Tibial nerve (tissue), 4 donors: Measurements from ENCODE around the gene TBC1D22A.

Experiments
- CTCF ChIP-seq, 5 experiments: fragments of 200-600 bp in 3 of 5; fragments of 450-650 bp in 2 of 5; sonication (generic) in 3 of 5; IDR thresholded peaks; one replicate each; pipeline ENCODE4 v1.5.1; 2016 to 2019; ENCODE audit warnings: antibody characterized with exemption in 5 of 5, mild to moderate bottlenecking in 3 of 5, moderate library complexity in 2 of 5
- EP300 ChIP-seq, 2 donors: sonication (generic); formaldehyde crosslinking; IDR thresholded peaks; one replicate each; pipeline ENCODE4 v1.6.1; 2017; ENCODE audit warnings: antibody characterized with exemption in 2 of 2, mild to moderate bottlenecking in 1 of 2
- POLR2A ChIP-seq, 2 donors: fragments of 450-650 bp; IDR thresholded peaks; one replicate each; pipeline ENCODE4 v1.6.1; 2017; ENCODE audit warnings: antibody characterized with exemption in 2 of 2, mild to moderate bottlenecking in 2 of 2, moderate library complexity in 2 of 2

- TF ChIP-seq CTCF (IDR thresholded peaks at IDR 0.05) (no peak), POLR2A (IDR thresholded peaks at IDR 0.05) (no peak), EP300 (IDR thresholded peaks at IDR 0.05) (no peak)
Observed at GRCh38 chr22:47162865-47163264, 400.4 kb downstream of the TBC1D22A start.
